ENCODE results near the gene ODF2.

Gene ODF2

DNA sequence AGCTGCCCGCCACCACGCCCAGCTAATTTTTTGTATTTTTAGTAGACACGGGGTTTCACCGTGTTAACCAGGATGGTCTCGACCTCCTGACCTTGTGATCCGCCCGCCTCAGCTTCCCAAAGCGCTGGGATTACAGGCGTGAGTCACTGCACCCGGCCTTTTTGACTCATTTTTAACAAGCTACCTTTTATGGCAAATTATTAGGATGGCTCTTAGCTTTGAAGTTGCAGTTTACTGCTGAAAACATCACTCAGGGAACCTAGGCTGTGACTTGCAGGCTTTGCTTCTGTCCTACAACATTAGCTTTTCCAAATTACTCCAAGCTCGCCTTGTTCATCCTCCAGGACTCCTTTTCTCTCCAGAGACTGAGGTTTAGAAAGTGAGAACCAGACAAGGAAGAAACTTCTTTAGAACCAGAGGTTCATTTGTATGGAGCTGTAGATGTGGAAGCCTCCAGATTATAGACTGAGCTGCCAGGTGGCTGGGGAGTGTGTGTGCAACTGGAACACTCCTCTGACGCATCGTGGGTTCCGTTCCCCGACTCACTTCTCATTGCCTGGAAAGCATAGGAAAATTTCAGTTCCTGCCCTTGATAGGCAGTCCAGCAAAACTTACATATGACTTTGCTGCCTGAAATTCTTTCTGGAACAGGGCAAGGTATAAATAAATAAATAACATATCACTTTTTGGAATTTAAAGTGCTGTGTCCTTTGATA, 72.8 kb downstream of the ODF2 start:
- no peak overlapping the region for H3K27ac ChIP-seq (ENCODE audit: low read length)
- no peak overlapping the region for H3K9ac ChIP-seq (ENCODE audit: low read length)
- H3K27me3 ChIP-seq (ENCODE audit: low read depth, low read length): no peaks in the 10 kb centered on the region
- no peaks in the 10 kb centered on the region for H4K20me1 ChIP-seq (ENCODE audit: insufficient read depth, low read length)
- no peaks in the 10 kb centered on the region for H3K9me3 ChIP-seq (ENCODE audit: insufficient read depth, low read length)
- peaks cover 36% of the 10 kb centered on the region for H3K36me3 ChIP-seq (replicated peaks; ENCODE audit: low read depth, low read length)
- H3K79me2 ChIP-seq (ENCODE audit: low read length): no peaks in the 10 kb centered on the region
- H3K4me3 ChIP-seq (ENCODE audit: low read length): no peak overlapping the region
- H3K4me1 ChIP-seq (ENCODE audit: low read length): no peaks in the 10 kb centered on the region
- no peak for TF ChIP-seq EZH2phosphoT487 (IDR thresholded peaks at IDR 0.05; ENCODE audit: low read depth)
- TF ChIP-seq, protein P1, sequence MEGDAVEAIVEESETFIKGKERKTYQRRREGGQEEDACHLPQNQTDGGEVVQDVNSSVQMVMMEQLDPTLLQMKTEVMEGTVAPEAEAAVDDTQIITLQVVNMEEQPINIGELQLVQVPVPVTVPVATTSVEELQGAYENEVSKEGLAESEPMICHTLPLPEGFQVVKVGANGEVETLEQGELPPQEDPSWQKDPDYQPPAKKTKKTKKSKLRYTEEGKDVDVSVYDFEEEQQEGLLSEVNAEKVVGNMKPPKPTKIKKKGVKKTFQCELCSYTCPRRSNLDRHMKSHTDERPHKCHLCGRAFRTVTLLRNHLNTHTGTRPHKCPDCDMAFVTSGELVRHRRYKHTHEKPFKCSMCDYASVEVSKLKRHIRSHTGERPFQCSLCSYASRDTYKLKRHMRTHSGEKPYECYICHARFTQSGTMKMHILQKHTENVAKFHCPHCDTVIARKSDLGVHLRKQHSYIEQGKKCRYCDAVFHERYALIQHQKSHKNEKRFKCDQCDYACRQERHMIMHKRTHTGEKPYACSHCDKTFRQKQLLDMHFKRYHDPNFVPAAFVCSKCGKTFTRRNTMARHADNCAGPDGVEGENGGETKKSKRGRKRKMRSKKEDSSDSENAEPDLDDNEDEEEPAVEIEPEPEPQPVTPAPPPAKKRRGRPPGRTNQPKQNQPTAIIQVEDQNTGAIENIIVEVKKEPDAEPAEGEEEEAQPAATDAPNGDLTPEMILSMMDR (IDR thresholded peaks at IDR 0.05; ENCODE audit: low read depth, low read length): no peak
- no peak overlapping the region for H2AFZ ChIP-seq (ENCODE audit: low read depth, low read length)
- no peak overlapping the region for H3K4me2 ChIP-seq (ENCODE audit: low read length)

DNA sequence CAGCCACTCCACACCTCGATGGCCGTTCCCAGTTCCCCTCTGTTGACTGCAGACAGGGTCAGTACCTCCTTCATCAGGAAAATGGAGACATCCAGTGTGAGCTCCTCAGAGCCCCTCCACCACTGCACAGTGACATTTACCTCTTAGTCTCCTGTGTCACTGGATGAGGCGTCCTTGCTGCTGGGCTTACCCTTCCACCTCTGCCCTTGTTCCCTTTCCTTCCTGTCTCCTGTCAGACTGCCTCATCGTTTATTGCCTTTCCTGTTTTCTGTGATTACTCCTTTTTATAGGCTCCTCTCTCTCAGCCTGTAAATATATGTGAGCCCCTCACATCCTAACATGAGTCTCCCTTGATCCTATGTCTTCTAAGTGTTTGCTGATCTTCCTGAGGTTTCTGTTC, 73.4 kb downstream of the ODF2 start:
- Histone ChIP-seq H3K36me3 (replicated peaks; ENCODE audit: low read depth, low read length) (peaks cover 36% of the 10 kb centered on the region), H3K27ac (ENCODE audit: low read length) (no peak overlapping the region), H3K27me3 (ENCODE audit: low read depth, low read length) (no peaks in the 10 kb centered on the region), H3K79me2 (ENCODE audit: low read length) (no peaks in the 10 kb centered on the region), H4K20me1 (ENCODE audit: insufficient read depth, low read length) (no peaks in the 10 kb centered on the region), H3K9me3 (ENCODE audit: insufficient read depth, low read length) (no peaks in the 10 kb centered on the region), H2AFZ (ENCODE audit: low read depth, low read length) (no peak overlapping the region), H3K4me1 (ENCODE audit: low read length) (no peaks in the 10 kb centered on the region), H3K4me2 (ENCODE audit: low read length) (no peak overlapping the region), H3K4me3 (ENCODE audit: low read length) (no peak overlapping the region), H3K9ac (ENCODE audit: low read length) (no peak overlapping the region)
- TF ChIP-seq EZH2phosphoT487 (IDR thresholded peaks at IDR 0.05; ENCODE audit: low read depth): no peak
- TF ChIP-seq, protein P1 (IDR thresholded peaks at IDR 0.05; ENCODE audit: low read depth, low read length): no peak

DNA sequence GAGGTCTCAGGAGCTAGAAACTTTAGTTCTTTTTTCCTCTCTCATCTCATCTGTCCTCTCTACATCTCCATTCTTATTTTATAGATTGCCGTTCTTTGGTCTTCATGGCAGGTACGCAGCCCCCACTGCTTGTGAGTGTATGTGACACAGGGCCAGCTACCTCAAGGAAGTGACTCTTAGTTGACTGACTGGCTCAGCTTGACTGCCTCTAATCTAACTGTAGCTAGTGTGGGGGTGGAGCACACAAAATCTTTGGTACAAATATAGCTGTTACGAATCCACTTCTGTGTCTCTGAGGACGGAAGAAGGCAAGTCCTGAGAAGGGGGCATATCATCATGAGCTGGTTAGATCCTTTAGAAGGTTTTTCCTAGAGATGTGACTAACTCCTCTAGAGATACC, 76.8 kb downstream of the ODF2 start:
- no peak overlapping the region for H3K4me2 ChIP-seq (ENCODE audit: low read length)
- peaks cover 27% of the 10 kb centered on the region for H3K36me3 ChIP-seq (replicated peaks; ENCODE audit: low read depth, low read length)
- no peaks in the 10 kb centered on the region for H3K4me1 ChIP-seq (ENCODE audit: low read length)

DNA sequence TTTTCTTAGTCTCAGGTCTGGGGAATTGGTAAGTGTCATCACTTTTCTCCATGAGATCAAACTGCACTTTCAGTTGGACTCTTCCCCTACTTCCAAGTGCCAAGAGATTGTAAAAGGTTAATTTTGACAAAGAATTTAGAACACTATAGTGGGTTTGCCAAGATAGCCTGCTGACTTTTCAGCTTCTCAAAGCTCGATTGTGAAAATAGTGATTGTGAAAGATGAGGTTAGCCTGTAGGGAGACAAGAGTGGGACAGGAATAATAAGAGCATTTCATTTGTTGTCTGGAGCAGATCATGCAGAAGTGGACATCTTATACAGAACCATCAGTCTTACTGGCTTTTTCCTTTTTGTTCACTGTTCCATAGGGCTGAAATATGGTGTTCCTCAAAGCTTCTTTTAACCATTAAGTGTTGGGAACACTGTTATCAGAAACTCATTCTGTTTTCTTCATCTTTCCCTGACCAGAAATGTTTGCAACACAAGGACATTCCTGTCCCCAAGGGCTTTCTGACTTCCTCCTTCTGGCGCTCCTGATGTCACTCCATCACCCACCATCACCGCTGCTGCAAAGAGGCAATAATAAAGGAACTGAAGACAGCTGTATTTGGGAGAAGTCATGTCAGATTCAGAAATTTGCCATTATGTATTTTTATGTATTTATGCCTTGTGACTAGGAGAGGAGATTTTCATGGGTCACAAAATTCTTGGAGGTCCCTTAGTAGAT, 85.0 kb downstream of the ODF2 start:
- TF ChIP-seq, protein P1 (IDR thresholded peaks at IDR 0.05; ENCODE audit: low read depth, low read length): no peak
- no peak for TF ChIP-seq EZH2phosphoT487 (IDR thresholded peaks at IDR 0.05; ENCODE audit: low read depth)
- Histone ChIP-seq H2AFZ (ENCODE audit: low read depth, low read length) (no peak overlapping the region), H3K27me3 (ENCODE audit: low read depth, low read length) (no peaks in the 10 kb centered on the region), H4K20me1 (ENCODE audit: insufficient read depth, low read length) (no peaks in the 10 kb centered on the region), H3K36me3 (replicated peaks; ENCODE audit: low read depth, low read length) (peaks cover 45% of the 10 kb centered on the region), H3K4me1 (ENCODE audit: low read length) (no peaks in the 10 kb centered on the region), H3K4me2 (ENCODE audit: low read length) (no peak overlapping the region), H3K27ac (ENCODE audit: low read length) (no peak overlapping the region), H3K79me2 (ENCODE audit: low read length) (no peaks in the 10 kb centered on the region), H3K9ac (ENCODE audit: low read length) (no peak overlapping the region), H3K9me3 (ENCODE audit: insufficient read depth, low read length) (no peaks in the 10 kb centered on the region), H3K4me3 (ENCODE audit: low read length) (no peak overlapping the region)

More for the DNA sequence above, 76.8 kb downstream of the ODF2 start:
- no peaks in the 10 kb centered on the region for H3K79me2 ChIP-seq (ENCODE audit: low read length)
- TF ChIP-seq, protein P1 (IDR thresholded peaks at IDR 0.05; ENCODE audit: low read depth, low read length): no peak
- no peak for TF ChIP-seq EZH2phosphoT487 (IDR thresholded peaks at IDR 0.05; ENCODE audit: low read depth)
- no peaks in the 10 kb centered on the region for H3K9me3 ChIP-seq (ENCODE audit: insufficient read depth, low read length)
- no peak overlapping the region for H3K27ac ChIP-seq (ENCODE audit: low read length)
- H4K20me1 ChIP-seq (ENCODE audit: insufficient read depth, low read length): no peaks in the 10 kb centered on the region
- no peak overlapping the region for H3K9ac ChIP-seq (ENCODE audit: low read length)
- H3K27me3 ChIP-seq (ENCODE audit: low read depth, low read length): no peaks in the 10 kb centered on the region
- H2AFZ ChIP-seq (ENCODE audit: low read depth, low read length): no peak overlapping the region
- H3K4me3 ChIP-seq (ENCODE audit: low read length): no peak overlapping the region

All from OCI-LY3 (cell line).